ENCODE measurements around the gene MPZL3.

Gene MPZL3

GRCh38 chr11:118232659-118233058, 19.5 kb downstream of the MPZL3 start:
- peak; percentile 46 for DNase-seq (ENCODE audit: low spot score)

- DNase-seq (ENCODE audit: low spot score): no peak
Observed at GRCh38 chr11:118231461-118231860, 20.7 kb downstream of the MPZL3 start.

DNA sequence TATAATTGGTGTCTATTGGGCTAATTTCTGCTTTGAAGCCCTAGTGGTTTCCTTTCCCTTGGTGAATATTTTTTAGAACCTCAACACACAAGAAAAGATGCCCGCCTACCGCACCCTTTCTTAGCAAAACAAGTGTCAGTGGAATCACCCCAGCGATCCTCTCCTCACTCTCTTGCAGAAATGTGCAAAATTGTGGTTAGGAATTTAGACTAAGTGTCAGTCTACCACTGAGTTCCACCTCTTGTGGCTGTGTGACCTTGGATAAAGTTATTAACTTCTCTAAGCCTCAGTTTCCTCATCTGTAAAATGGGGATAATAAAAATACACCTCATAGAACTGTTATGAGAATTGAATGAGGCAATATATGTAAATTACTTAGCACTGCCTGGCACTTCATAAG, 22.1 kb downstream of the MPZL3 start:
- DNase-seq (ENCODE audit: low spot score): no peak

GRCh38 chr11:118229274-118229847, 22.8 kb downstream of the MPZL3 start:
- no peak for DNase-seq (ENCODE audit: low spot score)

GRCh38 chr11:118227865-118228785, 24.0 kb downstream of the MPZL3 start:
- peak; percentile 89 for DNase-seq (ENCODE audit: low spot score)

- DNase-seq (ENCODE audit: low spot score): peak; percentile 74
Observed at GRCh38 chr11:118226781-118227180, 25.4 kb downstream of the MPZL3 start.

GRCh38 chr11:118226296-118226695, 25.9 kb downstream of the MPZL3 start:
- no peak for DNase-seq (ENCODE audit: low spot score)

DNA sequence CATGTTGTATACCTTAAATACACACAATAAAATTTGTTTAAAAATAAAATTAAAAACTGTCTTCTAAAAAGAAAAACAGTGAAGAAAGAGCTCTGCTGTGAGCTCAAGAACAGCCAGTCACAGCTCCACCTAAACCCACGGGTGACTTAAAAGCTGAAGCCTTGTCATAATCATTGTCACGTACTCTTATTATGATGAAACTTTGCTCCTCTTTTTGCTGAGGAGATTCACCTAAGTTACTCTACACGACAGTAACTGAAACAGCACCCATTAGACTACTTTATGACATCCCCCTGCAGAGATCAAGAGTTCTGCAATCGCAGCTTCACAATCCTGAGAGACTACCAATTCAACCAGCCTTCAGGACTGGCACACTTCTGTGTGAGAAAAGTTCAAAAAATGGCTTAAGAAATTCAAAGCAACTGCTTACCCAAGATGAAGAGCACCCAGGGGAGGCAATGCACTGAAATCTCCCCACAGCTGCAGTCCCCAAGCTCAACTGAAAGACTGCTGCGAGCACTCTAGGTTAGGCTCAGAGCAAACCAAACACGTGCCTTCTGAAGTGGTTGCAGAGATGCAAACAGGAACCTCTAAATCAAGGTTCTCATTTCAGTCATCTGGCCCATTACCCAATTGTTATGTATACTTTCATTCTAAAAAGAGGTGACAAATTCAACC, 27.5 kb downstream of the MPZL3 start, which contains the start of gene JAML:
Gene JAML, minus strand, starts transcription at position 501 of the 678 bp plus-strand sequence. CDS start 10,145 bp downstream, outside the sequence.
- DNase-seq (ENCODE audit: low spot score): peak; percentile 88

GRCh38 chr11:118223992-118224391, 28.2 kb downstream of the MPZL3 start:
- DNase-seq (ENCODE audit: low spot score): peak; percentile 65

DNA sequence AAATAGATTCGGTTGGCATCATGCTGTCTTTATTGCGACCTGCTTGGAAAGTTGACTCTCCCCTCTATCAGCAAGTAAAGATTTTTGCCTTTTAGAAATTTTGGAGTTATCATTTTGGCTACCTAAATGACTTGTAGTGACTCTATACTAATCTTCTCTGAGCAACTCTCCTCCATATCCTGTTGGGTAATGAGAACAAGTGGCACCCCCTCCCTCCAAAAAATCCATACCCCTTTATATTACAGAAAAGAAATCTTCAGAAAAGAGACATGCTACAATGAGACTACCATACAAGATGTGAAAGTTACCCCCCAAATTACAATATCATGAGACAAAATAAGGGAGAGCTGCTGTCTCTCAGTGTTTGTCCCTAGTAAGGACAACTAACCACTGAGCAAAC, 28.6 kb downstream of the MPZL3 start:
- peak; percentile 54 for DNase-seq (ENCODE audit: low spot score)

DNA sequence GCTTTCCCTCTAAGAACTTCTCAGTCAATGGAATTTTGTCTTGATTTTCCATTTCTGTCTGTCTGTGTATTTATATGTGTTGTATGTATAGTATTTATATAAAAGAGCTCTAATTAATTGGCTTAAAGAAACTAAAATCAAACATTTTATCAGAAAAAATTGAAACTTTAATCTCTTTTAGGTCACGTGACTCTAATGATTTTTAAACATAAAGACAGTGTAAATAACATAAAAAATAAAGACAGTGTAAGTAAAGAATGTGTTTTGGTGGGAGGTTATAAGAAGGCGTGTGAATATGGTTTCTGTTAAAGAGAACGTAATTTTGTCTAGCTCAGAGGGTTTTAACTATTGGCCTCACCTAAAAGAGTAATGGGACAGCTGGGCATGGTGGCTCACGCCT, 29.7 kb downstream of the MPZL3 start:
- no peak for DNase-seq (ENCODE audit: low spot score)

- no peak for DNase-seq (ENCODE audit: low spot score)
Observed at GRCh38 chr11:118221419-118221818, 30.7 kb downstream of the MPZL3 start.

DNA sequence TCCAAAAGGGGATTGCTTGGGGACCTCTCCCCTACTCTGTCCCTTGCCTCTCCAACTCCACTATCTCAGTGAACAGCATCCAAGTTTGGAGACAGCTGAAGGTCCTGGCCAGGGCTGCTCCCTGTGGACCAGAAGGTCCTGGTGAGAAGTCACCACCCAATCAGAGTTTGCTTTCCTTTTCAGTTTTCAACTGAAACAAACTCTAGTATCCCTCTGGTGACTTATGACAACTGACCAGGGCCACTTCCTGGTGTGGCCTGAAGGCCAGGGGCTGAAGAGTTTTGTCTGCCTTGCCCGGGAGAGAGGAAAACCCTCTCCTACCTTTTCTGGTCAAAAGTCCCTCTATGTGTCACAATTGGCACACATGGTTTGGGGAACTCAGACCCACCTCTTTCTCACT, 32.4 kb downstream of the MPZL3 start:
- DNase-seq (ENCODE audit: low spot score): no peak

DNA sequence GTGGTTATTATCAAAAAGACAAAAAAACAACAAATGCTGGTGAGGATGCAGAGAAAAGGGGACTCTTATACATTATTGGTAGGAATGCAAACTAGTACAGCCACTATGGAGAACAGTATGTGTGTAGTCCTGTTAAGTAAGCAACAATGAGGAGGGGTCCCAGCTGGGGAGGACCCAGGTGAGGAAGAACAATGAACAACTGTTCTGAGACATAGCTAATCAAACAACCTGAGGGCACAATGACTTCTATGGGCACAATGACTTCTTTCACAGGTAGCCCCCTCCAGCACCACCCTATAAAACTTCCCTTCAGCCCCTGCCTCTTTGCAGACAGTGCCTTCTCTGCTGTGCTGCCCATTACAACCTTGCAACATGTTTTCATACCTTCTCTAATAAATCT, 32.9 kb downstream of the MPZL3 start:
- DNase-seq (ENCODE audit: low spot score): no peak

DNA sequence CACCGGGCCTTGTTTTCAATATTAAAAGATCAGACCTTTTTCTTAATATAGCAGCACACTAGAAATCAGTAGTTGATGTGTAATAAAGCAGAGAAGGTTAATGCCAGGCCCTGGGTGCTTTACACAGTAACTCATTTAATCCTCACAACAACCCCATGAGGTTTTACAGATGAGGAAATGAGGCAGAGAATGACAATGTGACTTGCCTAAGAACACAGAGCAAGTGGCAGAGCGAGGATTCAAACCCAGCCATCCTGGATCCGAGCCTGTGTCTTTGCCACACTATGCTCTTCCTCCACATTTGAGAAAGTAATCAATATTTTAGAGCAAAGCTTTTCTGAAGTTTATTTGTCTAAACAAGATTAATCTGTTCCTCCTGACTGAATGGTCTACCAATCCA, 34.6 kb downstream of the MPZL3 start:
- peak; percentile 76 for DNase-seq (ENCODE audit: low spot score)

- peak; percentile 78 for DNase-seq (ENCODE audit: low spot score)
Observed at GRCh38 chr11:118216621-118217481, 35.3 kb downstream of the MPZL3 start.

DNA sequence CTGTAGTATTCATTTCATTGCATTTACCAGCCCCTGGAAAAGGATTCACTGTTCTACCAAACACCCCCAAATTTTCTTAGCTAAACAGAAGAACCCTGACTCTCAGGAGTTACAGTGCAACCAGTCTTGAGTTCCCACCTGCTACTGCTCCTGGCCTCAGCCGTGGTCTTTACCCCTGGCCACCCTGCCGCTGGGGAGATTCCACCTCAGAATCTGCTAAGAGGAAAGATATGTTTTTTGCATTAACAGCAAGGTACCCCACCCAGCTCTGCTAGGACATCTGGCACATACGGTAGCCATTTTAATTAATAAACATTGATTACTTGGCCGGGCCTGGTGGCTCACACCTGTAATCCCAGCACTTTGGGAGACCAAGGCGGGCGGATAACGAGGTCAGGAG, 36.4 kb downstream of the MPZL3 start:
- no peak for DNase-seq (ENCODE audit: low spot score)

- no peak for DNase-seq (ENCODE audit: low spot score)
Observed at GRCh38 chr11:118215262-118215661, 36.9 kb downstream of the MPZL3 start.

DNA sequence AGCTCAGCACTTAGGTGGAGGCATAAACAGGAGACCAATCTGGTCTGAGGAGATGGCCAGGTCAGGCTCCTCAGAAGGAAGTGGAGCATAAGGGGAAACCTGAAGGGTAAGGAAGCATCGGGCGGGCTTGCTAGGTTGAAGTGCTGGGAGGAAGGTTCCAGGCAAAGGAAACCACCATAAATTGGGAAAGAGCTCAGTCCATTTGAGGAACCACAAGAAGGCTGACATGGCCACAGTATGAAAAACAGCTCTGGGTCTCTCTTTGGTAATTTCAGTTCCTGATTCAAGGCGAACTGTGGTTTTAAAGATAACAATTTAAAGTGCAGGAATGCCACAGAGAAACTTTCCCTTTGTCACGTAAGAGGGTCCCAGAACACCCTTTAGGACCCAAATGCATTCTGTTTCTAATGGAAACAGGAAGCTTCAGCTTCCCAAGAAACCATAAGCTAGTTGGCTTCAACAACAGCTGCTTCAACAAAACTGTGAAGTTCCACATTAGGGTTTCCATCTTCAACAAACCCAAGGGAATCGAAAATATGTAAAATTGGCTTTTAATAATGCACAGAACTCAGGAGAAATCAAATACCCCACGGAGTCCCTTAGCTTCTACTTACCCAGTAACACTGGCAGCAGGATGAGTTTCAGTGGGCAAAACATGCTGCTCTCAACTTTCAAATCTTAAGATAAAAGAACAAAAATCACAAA, 37.8 kb downstream of the MPZL3 start:
- no peak for DNase-seq (ENCODE audit: low spot score)

- no peak for DNase-seq (ENCODE audit: low spot score)
Observed at GRCh38 chr11:118213781-118214180, 38.4 kb downstream of the MPZL3 start.

GRCh38 chr11:118213201-118213600, 39.0 kb downstream of the MPZL3 start:
- no peak for DNase-seq (ENCODE audit: low spot score)

All from activated CD4-positive, alpha-beta T cell treated with anti-CD3 and anti-CD28 coated beads, Interleukin-2, Interleukin-4, amounts not matched to agents 100 ng/mL and 50 ng/mL, durations not matched to agents 16 hours and 8 hours (primary cell).